K562 (cell line): ENCODE data around the gene PACRG.

Source experiments
- NFIC ChIP-seq: fragments of 450-650 bp; IDR thresholded peaks from 2 replicates; pipeline ENCODE4 v1.6.1; 2017; ENCODE audit warnings: mild to moderate bottlenecking, inconsistent platforms
- ZNF316 ChIP-seq: fragments of 450-650 bp; IDR thresholded peaks from 2 replicates; pipeline ENCODE4 v1.6.1; 2016

GRCh38 chr6:163331245-163331644 is 603.5 kb downstream of the PACRG start:
- TF ChIP-seq NFIC (no peak), ZNF316 (no peak)
